Islet precursor cell (in vitro differentiated cells): ENCODE data around the gene MBD3.
"Not testable (repeated sequence)": the region's sequence is repeated elsewhere in the genome, so short reads cannot be mapped to it uniquely, and the experiment has no call there.

Source experiments
- DNase-seq: peaks from one replicate; pipeline ENCODE4 v3.0.0-alpha.2; 2018

Gene MBD3

DNA sequence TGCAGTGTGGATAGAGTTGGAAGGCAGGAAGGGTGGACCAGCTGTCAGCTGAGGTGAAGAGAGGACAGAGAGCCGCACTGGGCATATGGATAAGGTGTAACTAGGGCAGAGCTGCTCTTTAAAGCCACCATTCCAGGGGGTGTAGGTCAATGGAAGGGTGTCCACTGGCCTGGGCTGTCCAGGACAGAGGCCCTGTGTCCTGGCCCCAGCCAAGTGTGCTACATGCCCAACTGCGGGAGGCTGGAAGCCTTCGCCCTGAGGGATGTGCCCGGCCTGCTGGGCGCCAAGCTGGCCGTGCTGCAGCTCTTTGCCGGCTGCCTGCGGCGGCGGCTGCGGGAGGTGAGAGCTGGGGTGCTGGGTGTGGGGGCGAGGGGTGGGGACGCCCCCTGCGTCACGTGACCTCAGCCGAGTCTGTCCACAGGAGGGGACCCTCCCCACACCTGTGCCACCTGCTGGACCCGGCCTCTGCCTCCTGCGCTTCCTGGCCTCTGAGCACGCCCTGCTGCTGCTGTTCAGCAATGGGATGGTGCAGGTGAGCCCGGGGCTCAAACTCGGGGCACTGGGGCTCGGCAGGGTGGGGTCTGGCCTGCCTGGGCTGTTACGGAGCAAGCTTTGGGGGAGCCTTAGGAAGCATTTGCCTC, 59.0 kb downstream of the MBD3 start:
- no peak for DNase-seq

DNA sequence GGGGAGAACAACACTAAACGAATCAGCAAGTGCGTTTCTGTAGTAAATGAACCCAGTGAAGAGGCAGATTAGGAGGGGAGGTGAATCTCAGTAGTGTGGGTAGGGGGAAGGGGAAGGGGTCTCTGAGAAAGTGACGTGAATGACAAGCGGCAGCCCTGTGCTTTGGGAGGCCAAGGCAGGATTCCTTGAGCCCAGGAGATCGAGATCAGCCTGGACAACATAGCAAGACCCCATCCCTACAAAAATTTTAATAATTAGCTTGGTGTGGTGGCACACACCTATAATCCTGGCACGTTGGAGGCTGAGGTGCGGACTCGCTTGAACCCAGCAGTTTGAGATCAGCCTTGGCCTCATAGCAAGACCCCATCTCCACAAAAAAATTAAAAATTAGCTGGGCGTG, 60.7 kb downstream of the MBD3 start:
- DNase-seq, result no peak

DNA sequence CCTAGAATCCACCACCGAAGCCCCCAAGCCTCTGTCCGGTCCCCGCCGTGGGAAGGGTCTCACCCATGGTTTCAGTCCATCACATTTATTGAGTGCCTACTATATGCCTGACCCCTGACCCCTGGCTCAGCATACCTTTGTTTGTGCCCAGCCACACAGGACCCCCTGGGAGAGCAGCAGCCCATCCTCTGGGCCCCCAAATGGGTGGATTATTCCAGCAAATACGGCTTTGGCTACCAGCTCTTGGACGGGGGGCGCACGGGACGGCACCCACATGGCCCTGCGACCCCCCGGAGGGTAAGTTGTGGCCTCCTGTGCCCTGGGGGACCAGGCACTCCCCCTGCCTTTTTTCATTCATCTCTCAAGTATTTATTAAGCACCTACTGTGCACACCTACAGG, 61.1 kb downstream of the MBD3 start:
- no peak for DNase-seq

DNA sequence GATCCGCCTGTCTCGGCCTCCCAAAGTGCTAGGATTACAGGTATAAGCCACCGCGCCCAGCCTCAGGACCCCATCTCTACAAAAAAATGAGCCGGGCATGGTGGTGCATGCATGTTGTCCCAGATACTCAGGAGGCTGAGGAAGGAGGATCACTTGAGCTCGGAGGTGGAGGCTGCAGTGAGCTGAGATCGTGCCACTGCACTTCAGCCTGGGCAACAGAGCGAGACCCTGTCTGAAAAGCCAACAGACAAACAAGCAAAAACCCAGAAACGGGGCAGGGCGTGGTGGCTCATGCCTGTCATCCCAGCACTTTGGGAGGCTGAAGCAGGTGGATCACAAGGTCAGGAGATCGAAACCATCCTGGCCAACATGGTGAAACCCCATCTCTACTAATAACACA, 61.8 kb downstream of the MBD3 start:
- DNase-seq, result not testable (repeated sequence)

DNA sequence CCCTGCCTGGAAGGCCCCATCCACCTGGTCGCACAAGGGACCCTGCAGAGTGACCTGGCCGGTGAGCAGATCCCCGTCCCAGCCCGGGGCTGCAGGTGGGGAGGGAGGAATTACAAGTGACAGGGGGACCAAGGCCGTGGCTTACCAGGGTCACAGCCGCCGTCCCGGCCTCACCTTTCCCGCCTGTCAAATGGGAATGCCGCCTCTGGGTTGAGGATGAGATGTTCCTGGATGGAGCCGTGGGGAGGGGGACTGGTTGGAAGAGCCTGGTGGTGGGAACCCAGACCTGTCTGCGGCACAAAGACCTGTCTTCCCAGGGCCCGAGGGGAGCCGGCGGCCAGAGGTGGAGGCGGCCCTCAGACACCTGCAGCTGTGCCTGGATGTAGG, 63.2 kb downstream of the MBD3 start:
- no peak for DNase-seq

DNA sequence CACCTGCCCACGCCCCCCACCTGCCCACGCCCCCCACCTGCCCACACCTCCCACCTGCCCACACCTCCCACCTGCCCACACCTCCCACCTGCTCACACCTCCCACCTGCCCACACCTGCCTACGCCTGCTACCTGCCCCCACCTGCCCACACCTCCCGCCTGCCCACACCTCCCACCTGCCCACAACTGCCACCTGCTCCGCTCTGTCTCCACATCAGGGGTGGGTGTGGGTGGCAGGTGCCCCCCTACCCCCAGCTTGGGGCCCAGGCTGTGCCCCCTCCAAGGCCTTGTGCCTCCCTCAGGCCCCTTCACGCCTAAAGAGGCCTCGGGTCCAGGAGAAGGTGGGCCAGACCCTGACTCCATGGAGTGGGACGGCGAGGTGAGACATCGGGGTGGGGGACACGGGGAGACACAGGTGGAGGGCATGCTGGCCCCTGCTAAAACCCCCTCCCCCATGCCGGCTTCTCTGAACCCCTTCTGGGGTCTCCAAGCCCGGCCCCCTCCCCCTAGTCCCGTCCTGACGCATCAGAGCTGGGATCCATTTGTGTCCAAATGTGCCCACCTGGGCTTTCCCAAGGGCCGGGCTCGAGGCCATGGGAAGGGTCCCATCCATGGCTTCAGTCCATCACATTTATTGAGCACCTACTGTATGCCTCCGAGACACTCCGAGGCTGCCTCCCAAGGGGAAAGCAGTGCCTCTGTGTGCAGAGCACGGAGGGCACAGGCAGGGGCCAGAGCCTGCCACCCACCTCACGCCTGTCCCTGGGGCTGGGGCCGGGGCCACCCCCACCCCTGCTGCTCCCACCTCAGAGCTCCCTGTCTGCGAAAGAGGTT, 63.9 kb downstream of the MBD3 start:
- no peak for DNase-seq

DNA sequence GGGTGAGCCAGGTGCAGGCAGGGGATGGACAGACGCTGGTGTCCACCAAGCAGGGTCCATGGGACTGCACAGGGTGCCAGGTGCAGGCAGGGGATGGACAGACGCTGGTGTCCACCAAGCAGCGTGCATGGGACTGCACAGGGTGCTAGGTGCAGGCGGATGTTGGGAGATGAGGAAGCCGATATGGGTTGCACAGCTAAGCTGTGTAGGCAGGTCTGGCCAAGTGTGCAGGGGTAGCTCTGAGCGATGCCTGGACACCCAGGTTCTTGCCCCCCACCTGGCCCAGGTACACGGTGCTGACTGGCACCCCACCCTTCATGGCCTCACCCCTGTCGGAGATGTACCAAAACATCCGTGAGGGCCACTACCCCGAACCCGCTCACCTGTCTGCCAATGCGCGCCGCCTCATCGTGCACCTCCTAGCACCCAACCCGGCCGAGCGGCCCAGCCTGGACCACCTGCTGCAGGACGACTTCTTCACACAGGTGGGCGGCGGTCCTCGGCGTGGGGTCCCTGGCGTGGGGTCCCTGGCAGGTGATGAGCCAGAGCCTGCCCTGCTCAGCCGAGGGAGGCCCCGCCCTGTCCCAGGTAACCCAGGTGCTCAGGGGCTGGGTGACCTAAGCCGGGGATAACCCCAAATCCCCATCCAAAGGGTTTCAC, 64.9 kb downstream of the MBD3 start:
- no peak for DNase-seq

DNA sequence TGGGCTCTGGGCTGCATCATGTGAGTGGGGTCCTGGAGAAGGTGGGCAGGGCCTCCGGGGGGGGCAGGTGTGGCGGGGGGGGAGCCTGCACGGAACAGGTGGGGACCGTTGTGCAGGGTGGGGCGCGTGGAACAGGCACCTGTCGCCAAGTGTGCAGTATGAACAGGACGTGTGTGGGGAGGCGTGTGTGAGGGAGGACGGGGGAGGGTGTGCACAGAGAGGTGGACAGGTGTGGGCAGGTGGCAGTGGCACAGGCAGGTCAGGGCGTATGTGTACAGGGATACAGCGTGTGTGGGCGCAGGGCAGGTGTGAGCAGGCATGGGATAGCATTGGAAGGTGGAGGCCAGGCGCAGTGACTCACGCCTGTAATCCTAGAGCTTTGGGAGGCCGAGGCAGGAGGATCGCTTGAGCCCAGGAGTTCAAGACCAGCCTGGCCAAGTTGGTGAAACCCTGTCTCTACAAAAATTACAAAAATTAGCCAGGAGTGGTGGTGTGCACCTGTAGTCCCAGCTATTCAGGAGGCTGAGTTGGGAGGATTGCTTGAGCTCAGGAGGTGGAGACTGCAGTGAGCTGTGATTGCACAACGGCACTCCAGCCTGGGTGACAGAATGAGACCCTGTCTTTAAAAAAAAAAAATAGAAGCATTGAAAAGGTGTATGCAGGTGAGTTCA, 65.6 kb downstream of the MBD3 start:
- DNase-seq, result no peak

DNA sequence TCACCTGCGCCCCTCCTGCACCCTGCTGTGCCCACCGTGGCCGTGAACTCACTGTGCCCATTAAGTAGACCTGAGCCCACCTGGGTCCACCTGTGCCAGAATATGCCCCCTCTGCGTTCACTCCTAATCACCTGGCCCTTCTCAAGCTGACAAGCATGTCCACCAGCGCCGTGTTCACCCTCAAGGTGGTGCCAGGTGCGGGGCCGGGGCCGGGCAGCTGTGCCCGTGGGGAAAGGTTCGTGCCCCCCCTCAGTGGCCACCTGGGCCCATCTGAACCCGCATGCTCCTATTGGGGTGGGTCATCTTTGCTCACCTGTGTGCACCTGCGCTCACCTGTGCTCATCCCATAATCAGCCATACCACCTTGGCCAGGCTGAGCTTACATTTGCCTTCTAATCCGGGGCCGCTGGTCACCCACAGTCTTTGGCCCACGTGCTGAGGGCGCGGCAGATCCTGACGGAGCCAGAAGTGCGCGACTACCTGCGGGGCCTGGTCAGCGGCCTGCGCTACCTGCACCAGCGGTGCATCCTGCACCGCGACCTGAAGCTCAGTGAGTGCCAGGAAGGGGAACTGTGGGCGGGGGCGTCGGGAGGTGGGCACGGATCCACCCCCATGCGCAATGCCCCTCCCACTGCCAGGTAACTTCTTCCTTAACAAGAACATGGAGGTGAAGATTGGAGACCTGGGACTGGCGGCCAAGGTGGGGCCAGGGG, 66.4 kb downstream of the MBD3 start:
- no peak for DNase-seq

DNA sequence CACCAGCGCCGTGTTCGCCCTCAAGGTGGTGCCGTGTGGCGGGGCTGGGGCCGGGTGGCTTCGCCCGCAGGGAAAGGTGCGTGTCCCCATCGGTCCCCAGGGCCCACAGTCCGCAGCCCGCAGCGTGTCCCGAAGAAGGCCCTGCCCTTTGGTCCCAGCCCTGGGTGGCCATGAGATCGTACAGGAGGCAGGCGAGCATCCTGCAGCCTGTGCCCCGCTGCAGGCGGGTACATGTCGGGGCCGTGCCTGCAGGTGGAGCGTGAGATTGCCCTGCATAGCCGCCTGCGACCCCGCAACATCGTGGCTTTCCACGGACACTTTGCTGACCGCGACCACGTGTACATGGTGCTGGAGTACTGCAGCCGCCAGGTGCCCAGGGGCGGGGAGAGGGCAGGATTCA, 67.3 kb downstream of the MBD3 start:
- no peak for DNase-seq

DNA sequence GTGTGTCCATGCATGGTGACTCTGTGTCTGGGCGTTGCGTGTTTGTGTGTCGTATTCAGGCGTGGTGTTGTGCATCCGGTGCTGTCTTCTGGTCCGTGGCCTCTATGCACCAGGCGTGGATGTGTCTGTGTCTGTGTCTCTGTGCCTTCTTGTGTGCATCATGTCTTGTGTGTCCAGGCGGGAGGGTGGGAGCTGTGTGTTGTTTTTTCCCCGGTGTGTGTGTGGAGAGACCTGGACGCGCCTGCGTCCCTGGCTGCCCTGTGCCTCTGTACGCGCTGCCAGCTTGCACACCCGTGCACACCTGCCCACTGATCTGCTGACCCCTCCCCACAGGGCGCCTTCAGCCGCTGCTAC, 67.7 kb downstream of the MBD3 start:
- no peak for DNase-seq

DNA sequence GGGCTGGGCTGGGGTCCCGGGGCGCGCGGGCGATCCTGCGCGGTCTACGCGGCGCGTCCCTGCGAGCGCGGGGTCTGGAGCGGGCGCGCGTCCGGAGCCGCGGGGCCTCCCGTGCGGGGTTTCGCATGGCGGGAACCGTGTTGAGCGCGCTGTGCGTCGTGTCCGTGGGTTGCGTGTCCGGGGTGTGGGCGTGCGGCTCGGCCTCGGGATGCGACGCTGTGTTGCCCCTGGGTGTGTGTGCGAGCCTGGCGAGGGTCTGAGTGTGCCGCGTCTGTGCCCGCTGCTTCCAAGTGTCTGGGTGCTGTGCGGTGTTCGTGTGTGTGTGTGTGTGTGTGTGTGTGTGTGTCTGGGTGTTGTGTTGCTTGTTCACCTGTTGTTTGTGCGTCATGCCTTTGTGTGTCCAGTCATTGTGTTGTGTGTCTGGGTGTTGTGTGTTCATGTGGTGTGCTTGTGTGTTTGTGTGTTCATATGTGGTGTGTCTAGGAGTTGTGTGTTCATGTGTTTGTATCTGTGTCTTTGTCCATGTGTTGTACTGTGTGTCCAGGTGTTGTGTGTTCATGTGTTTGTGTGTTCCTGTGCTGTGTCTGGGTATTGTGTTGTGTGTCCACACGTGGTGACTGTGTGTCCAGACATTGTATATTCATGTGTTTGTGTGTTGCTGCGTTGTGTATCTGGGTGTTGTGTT, 68.2 kb downstream of the MBD3 start:
- no peak for DNase-seq
